Measurements from ENCODE around the gene PPM1D.

GRCh38 chr17:60555786-60556185 is 44.2 kb upstream of the PPM1D start:
- TF ChIP-seq, protein P1, sequence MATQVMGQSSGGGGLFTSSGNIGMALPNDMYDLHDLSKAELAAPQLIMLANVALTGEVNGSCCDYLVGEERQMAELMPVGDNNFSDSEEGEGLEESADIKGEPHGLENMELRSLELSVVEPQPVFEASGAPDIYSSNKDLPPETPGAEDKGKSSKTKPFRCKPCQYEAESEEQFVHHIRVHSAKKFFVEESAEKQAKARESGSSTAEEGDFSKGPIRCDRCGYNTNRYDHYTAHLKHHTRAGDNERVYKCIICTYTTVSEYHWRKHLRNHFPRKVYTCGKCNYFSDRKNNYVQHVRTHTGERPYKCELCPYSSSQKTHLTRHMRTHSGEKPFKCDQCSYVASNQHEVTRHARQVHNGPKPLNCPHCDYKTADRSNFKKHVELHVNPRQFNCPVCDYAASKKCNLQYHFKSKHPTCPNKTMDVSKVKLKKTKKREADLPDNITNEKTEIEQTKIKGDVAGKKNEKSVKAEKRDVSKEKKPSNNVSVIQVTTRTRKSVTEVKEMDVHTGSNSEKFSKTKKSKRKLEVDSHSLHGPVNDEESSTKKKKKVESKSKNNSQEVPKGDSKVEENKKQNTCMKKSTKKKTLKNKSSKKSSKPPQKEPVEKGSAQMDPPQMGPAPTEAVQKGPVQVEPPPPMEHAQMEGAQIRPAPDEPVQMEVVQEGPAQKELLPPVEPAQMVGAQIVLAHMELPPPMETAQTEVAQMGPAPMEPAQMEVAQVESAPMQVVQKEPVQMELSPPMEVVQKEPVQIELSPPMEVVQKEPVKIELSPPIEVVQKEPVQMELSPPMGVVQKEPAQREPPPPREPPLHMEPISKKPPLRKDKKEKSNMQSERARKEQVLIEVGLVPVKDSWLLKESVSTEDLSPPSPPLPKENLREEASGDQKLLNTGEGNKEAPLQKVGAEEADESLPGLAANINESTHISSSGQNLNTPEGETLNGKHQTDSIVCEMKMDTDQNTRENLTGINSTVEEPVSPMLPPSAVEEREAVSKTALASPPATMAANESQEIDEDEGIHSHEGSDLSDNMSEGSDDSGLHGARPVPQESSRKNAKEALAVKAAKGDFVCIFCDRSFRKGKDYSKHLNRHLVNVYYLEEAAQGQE (tag by site-specific recombination; IDR thresholded peaks at IDR 0.05), result no peak
- TF ChIP-seq, protein P2, sequence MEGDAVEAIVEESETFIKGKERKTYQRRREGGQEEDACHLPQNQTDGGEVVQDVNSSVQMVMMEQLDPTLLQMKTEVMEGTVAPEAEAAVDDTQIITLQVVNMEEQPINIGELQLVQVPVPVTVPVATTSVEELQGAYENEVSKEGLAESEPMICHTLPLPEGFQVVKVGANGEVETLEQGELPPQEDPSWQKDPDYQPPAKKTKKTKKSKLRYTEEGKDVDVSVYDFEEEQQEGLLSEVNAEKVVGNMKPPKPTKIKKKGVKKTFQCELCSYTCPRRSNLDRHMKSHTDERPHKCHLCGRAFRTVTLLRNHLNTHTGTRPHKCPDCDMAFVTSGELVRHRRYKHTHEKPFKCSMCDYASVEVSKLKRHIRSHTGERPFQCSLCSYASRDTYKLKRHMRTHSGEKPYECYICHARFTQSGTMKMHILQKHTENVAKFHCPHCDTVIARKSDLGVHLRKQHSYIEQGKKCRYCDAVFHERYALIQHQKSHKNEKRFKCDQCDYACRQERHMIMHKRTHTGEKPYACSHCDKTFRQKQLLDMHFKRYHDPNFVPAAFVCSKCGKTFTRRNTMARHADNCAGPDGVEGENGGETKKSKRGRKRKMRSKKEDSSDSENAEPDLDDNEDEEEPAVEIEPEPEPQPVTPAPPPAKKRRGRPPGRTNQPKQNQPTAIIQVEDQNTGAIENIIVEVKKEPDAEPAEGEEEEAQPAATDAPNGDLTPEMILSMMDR (tag by site-specific recombination; IDR thresholded peaks at IDR 0.05), result no peak
- TF ChIP-seq ZNF274 (IDR thresholded peaks at IDR 0.05; ENCODE audit: low read length) (no peak), ZNF274 (tag by site-specific recombination; IDR thresholded peaks at IDR 0.05; ENCODE audit: borderline replicate concordance) (no peak), ZNF707 (tag by site-specific recombination; IDR thresholded peaks at IDR 0.05) (no peak), YY1 (tag by site-specific recombination; IDR thresholded peaks at IDR 0.05) (no peak), ZNF280C (tag by site-specific recombination; IDR thresholded peaks at IDR 0.05) (no peak), ZNF248 (tag by site-specific recombination; IDR thresholded peaks at IDR 0.05) (no peak), ZNF394 (tag by site-specific recombination; IDR thresholded peaks at IDR 0.05; ENCODE audit: borderline replicate concordance) (no peak), SP2 (tag by site-specific recombination; IDR thresholded peaks at IDR 0.05) (no peak), ZNF18 (tag by site-specific recombination; IDR thresholded peaks at IDR 0.05) (no peak), ZNF24 (tag by site-specific recombination; IDR thresholded peaks at IDR 0.05) (no peak), KLF1 (tag by site-specific recombination; IDR thresholded peaks at IDR 0.05) (no peak)

All from HEK293 (cell line).